Fibroblast of lung (primary cell): ENCODE results near the gene TNFAIP8L3. TPM values are rescaled to one million over a fixed set of nuclear protein-coding genes. Genes with fewer than 3 reads are reported as not detected.

ENCODE experiments used
- DNase-seq, 2 donors: peaks; one replicate each; pipeline versions ENCODE4 v3.0.0 to v3.0.0-alpha.2; 2010; ENCODE audit warnings: low read depth in 2 of 2
- H2AFZ ChIP-seq: 2 replicates; pipeline ENCODE4 v1.5.1; 2012; ENCODE audit warnings: low read length, control low read depth, inconsistent platforms
- H3K27ac ChIP-seq: 2 replicates; pipeline ENCODE4 v1.5.1; 2011; ENCODE audit warnings: low read length, control low read depth; ENCODE audit not compliant: insufficient read depth
- H3K27me3 ChIP-seq: 2 replicates; pipeline ENCODE4 v1.5.1; 2011; ENCODE audit warnings: mild to moderate bottlenecking, low read length; ENCODE audit not compliant: control insufficient read depth, insufficient read depth
- H3K36me3 ChIP-seq: 2 replicates; pipeline ENCODE4 v1.5.1; 2011; ENCODE audit warnings: low read length; ENCODE audit not compliant: control insufficient read depth, insufficient read depth
- H3K4me1 ChIP-seq: 2 replicates; pipeline ENCODE4 v1.5.1; 2011; ENCODE audit warnings: low read length; ENCODE audit not compliant: control insufficient read depth, insufficient read depth; ENCODE audit errors: extremely low read depth
- H3K4me2 ChIP-seq: 2 replicates; pipeline ENCODE4 v1.5.1; 2011; ENCODE audit warnings: low read length, control low read depth; ENCODE audit not compliant: insufficient read depth; ENCODE audit errors: extremely low read depth
- H3K4me3 ChIP-seq, 4 experiments: fragments of 200-600 bp in 1 of 4; sonication (generic) in 1 of 4; replicated peaks in 1 of 4; 2 replicates each; pipeline ENCODE4 v1.5.1; 2011 to 2016; ENCODE audit warnings: low read length in 4 of 4, low read depth in 3 of 4, mild to moderate bottlenecking in 3 of 4, control low read depth in 2 of 4, inconsistent platforms in 1 of 4, mixed read lengths in 1 of 4; ENCODE audit not compliant: insufficient read depth in 1 of 4; ENCODE audit errors: control extremely low read depth in 1 of 4
- H3K79me2 ChIP-seq: 2 replicates; pipeline ENCODE4 v1.5.1; 2012; ENCODE audit warnings: mild to moderate bottlenecking, low read length, inconsistent platforms; ENCODE audit not compliant: control insufficient read depth, insufficient read depth
- H3K9ac ChIP-seq: 2 replicates; pipeline ENCODE4 v1.5.1; 2011; ENCODE audit warnings: mild to moderate bottlenecking, low read length, control low read depth; ENCODE audit not compliant: insufficient read depth
- H3K9me3 ChIP-seq: 2 replicates; pipeline ENCODE4 v1.5.1; 2012; ENCODE audit warnings: low read depth, low read length; ENCODE audit not compliant: control insufficient read depth, insufficient read depth
- H4K20me1 ChIP-seq: 2 replicates; pipeline ENCODE4 v1.5.1; 2011; ENCODE audit warnings: low read length; ENCODE audit not compliant: control insufficient read depth, insufficient read depth; ENCODE audit errors: extremely low read depth
- CTCF ChIP-seq, 2 donors: IDR thresholded peaks in 1 of 2; conservative IDR thresholded peaks in 1 of 2; 1 replicate in 1 of 2; 2 replicates in 1 of 2; pipeline ENCODE4 v1.5.1; 2011 to 2012; ENCODE audit warnings: low read length in 2 of 2, control low read depth in 1 of 2, inconsistent platforms in 1 of 2, low read depth in 1 of 2, mild to moderate bottlenecking in 1 of 2
- EZH2 ChIP-seq: IDR thresholded peaks from 2 replicates; pipeline ENCODE4 v1.5.1; 2012; ENCODE audit warnings: low read length, control low read depth, mild to moderate bottlenecking; ENCODE audit errors: missing control alignments
- polyA plus RNA-seq, 2 donors: library from polyadenylated mRNA; depleted of rRNA in 1 of 2; stranded (reverse) in 1 of 2; unstranded in 1 of 2; fragments of >200 nt; gene quantifications; 2 replicates each; pipeline ENCODE4 v1.2.1, GENCODE V29; 2011 to 2012; ENCODE audit warnings: missing spikeins in 1 of 2
- total RNA-seq: library from RNA; depleted of rRNA; stranded (reverse); fragments of >200 nt; gene quantifications from 2 replicates; pipeline ENCODE4 v1.2.1, GENCODE V29; 2014

Gene TNFAIP8L3
- total and polyA plus RNA-seq, 2 donors (not counting 1 experiment from before 2014, with no cell fraction given), result 0.57 to 10.7 TPM

GRCh38 chr15:51089699-51090453 is 4.8 kb downstream of the TNFAIP8L3 start:
- Histone ChIP-seq H3K79me2 (no peaks in the 10 kb centered on the region), H4K20me1 (peaks cover 1% of the 10 kb centered on the region), H2AFZ (no peak overlapping the region), H3K4me1 (no peaks in the 10 kb centered on the region), H3K27me3 (peaks cover 20% of the 10 kb centered on the region), H3K4me3 (no peak overlapping the region), H3K9ac (no peak overlapping the region), H3K36me3 (no peaks in the 10 kb centered on the region), H3K9me3 (no peaks in the 10 kb centered on the region), H3K27ac (no peak overlapping the region), H3K4me2 (no peak overlapping the region)
- peak; percentile 48 to 68 for DNase-seq
- TF ChIP-seq CTCF (conservative IDR thresholded peaks at IDR 0.05 in 1 of 2, IDR thresholded peaks at IDR 0.05 in 1 of 2; ENCODE audit: low read depth in 1 of 2, low read length in 2 of 2) (no peak), EZH2 (no peak)

- peaks cover 3% of the 10 kb centered on the region for H3K4me1 ChIP-seq
- no peak overlapping the region for H3K27ac ChIP-seq
- no peak for DNase-seq
- TF ChIP-seq EZH2 (no peak), CTCF (conservative IDR thresholded peaks at IDR 0.05 in 1 of 2, IDR thresholded peaks at IDR 0.05 in 1 of 2; ENCODE audit: low read depth in 1 of 2, low read length in 2 of 2) (no peak)
- H3K27me3 ChIP-seq, result peaks cover 20% of the 10 kb centered on the region
- no peaks in the 10 kb centered on the region for H3K79me2 ChIP-seq
- no peak overlapping the region for H3K4me3 ChIP-seq
- H3K4me2 ChIP-seq, result no peak overlapping the region
- H4K20me1 ChIP-seq, result peaks cover 1% of the 10 kb centered on the region
- H3K9me3 ChIP-seq, result no peaks in the 10 kb centered on the region
- no peak overlapping the region for H3K9ac ChIP-seq
- no peaks in the 10 kb centered on the region for H3K36me3 ChIP-seq
- H2AFZ ChIP-seq, result no peak overlapping the region
Measured at GRCh38 chr15:51089041-51089440, 5.7 kb downstream of the TNFAIP8L3 start.

- H3K27me3 ChIP-seq, result peaks cover 20% of the 10 kb centered on the region
- no peak overlapping the region for H2AFZ ChIP-seq
- no peaks in the 10 kb centered on the region for H3K9me3 ChIP-seq
- H4K20me1 ChIP-seq, result peaks cover 1% of the 10 kb centered on the region
- no peaks in the 10 kb centered on the region for H3K36me3 ChIP-seq
- no peak for TF ChIP-seq EZH2
- no peak for TF ChIP-seq CTCF (conservative IDR thresholded peaks at IDR 0.05 in 1 of 2, IDR thresholded peaks at IDR 0.05 in 1 of 2; ENCODE audit: low read depth in 1 of 2, low read length in 2 of 2)
- no peak overlapping the region for H3K4me3 ChIP-seq
- peaks cover 3% of the 10 kb centered on the region for H3K4me1 ChIP-seq
- H3K27ac ChIP-seq, result no peak overlapping the region
- H3K9ac ChIP-seq, result no peak overlapping the region
- H3K4me2 ChIP-seq, result no peak overlapping the region
- no peak for DNase-seq
- H3K79me2 ChIP-seq, result no peaks in the 10 kb centered on the region
Measured at GRCh38 chr15:51088585-51088984, 6.1 kb downstream of the TNFAIP8L3 start.
